GM23338 (cell line): ENCODE measurements around the gene SCFD2. TPM values are rescaled to one million over a fixed set of nuclear protein-coding genes. Genes with fewer than 3 reads are reported as not detected.
A peak's percentile ranks its signal among the peaks of the same experiment; 100 is the strongest.

Experiments used
- ATAC-seq: fragments of 200-7000 bp; cut with Tn5 transposase; 3 replicates; pipeline ENCODE4 v1.9.1; 2020
- DNase-seq: peaks from one replicate; pipeline ENCODE4 v3.0.0-alpha.2; 2015; ENCODE audit warnings: low spot score
- H2AFZ ChIP-seq: fragments of 200-600 bp; sonication (generic); 2 replicates; pipeline ENCODE4 v1.8.0; 2016; ENCODE audit warnings: antibody characterized with exemption, mild to moderate bottlenecking, moderate library complexity
- H3F3A ChIP-seq: fragments of 200-600 bp; sonication (generic); replicated peaks from 2 replicates; pipeline ENCODE4 v1.8.0; 2017; ENCODE audit warnings: antibody characterized with exemption, mixed run types, low read depth
- H3K27ac ChIP-seq: fragments of 200-600 bp; sonication (generic); 2 replicates; pipeline ENCODE4 v1.6.1; 2016; ENCODE audit warnings: low read depth
- H3K27me3 ChIP-seq: fragments of 200-600 bp; sonication (generic); 2 replicates; pipeline ENCODE4 v1.8.0; 2016; ENCODE audit warnings: mild to moderate bottlenecking, mixed run types, moderate library complexity; ENCODE audit not compliant: insufficient read depth
- H3K36me3 ChIP-seq: fragments of 200-600 bp; sonication (generic); 2 replicates; pipeline ENCODE4 v1.8.0; 2016; ENCODE audit warnings: mild to moderate bottlenecking; ENCODE audit not compliant: insufficient read depth
- H3K4me1 ChIP-seq: fragments of 200-600 bp; sonication (generic); 2 replicates; pipeline ENCODE4 v1.8.0; 2016; ENCODE audit warnings: mild to moderate bottlenecking, moderate library complexity; ENCODE audit not compliant: insufficient read depth
- H3K4me2 ChIP-seq: fragments of 200-600 bp; sonication (generic); 2 replicates; pipeline ENCODE4 v1.7.1; 2017; ENCODE audit warnings: mixed run types
- H3K4me3 ChIP-seq: fragments of 200-600 bp; sonication (generic); 2 replicates; pipeline ENCODE4 v1.6.1; 2016; ENCODE audit warnings: mixed run types
- H3K79me2 ChIP-seq: fragments of 200-600 bp; sonication (generic); replicated peaks from 2 replicates; pipeline ENCODE4 v1.8.0; 2017; ENCODE audit warnings: mild to moderate bottlenecking; ENCODE audit not compliant: insufficient read depth
- H3K9me2 ChIP-seq: fragments of 200-600 bp; sonication (generic); 2 replicates; pipeline ENCODE4 v1.8.0; 2017; ENCODE audit not compliant: insufficient read depth
- H4K20me1 ChIP-seq: fragments of 200-600 bp; sonication (generic); replicated peaks from 2 replicates; pipeline ENCODE4 v1.8.0; 2017; ENCODE audit warnings: mild to moderate bottlenecking; ENCODE audit not compliant: insufficient read depth
- H3K27ac Mint-ChIP-seq: 2 replicates; pipeline ENCODE4 v1.8.0; 2020; ENCODE audit warnings: inconsistent platforms, mild to moderate bottlenecking, moderate library complexity, mixed read lengths
- H3K27me3 Mint-ChIP-seq: 3 replicates; pipeline ENCODE4 v1.8.0; 2022; ENCODE audit warnings: low read depth, mild to moderate bottlenecking, moderate library complexity, mixed read lengths, inconsistent platforms; ENCODE audit not compliant: insufficient read depth, poor library complexity
- H3K36me3 Mint-ChIP-seq: 3 replicates; pipeline ENCODE4 v1.8.0; 2021; ENCODE audit warnings: low read depth, mild to moderate bottlenecking, inconsistent platforms, moderate library complexity, mixed read lengths
- H3K4me1 Mint-ChIP-seq: 3 replicates; pipeline ENCODE4 v1.8.0; 2020; ENCODE audit warnings: mild to moderate bottlenecking, inconsistent platforms, mixed read lengths
- H3K4me3 Mint-ChIP-seq: 3 replicates; pipeline ENCODE4 v1.8.0; 2021; ENCODE audit warnings: moderate library complexity, mild to moderate bottlenecking, inconsistent platforms, mixed read lengths
- H3K9me3 Mint-ChIP-seq: 3 replicates; pipeline ENCODE4 v1.8.0; 2020; ENCODE audit warnings: moderate library complexity, mild to moderate bottlenecking, inconsistent platforms, mixed read lengths
- ETS1 ChIP-seq: IDR thresholded peaks from 2 replicates; pipeline ENCODE4 v1.6.1; 2016; ENCODE audit warnings: antibody characterized with exemption
- EZH2 ChIP-seq: fragments of 200-600 bp; sonication (generic); IDR thresholded peaks from one replicate; pipeline ENCODE4 v1.8.0; 2017; ENCODE audit warnings: antibody characterized with exemption, mild to moderate bottlenecking, low read depth; ENCODE audit not compliant: unreplicated experiment
- POLR2AphosphoS5 ChIP-seq: IDR thresholded peaks from 2 replicates; pipeline ENCODE4 v1.6.1; 2016; ENCODE audit warnings: antibody characterized with exemption, low read depth
- ZNF114 ChIP-seq: fragments of 250-450 bp; sonication (Bioruptor Pico); IDR thresholded peaks from 2 replicates; pipeline ENCODE4 v1.5.0; 2020; ENCODE audit warnings: mild to moderate bottlenecking, moderate library complexity
- ZNF331 ChIP-seq: fragments of 250-450 bp; sonication (Bioruptor Pico); IDR thresholded peaks from 2 replicates; pipeline ENCODE4 v1.5.0; 2020; ENCODE audit warnings: low read depth, mild to moderate bottlenecking, moderate library complexity
- polyA plus RNA-seq: library from polyadenylated mRNA; unstranded; fragments of >200 nt; fragmentation: Nextera tagmentation; extraction: Ambion mirVana; gene quantifications from 2 replicates; pipeline ENCODE4 v1.2.1, GENCODE V29; 2016
- total RNA-seq: library from RNA; depleted of rRNA; stranded (reverse); fragments of >200 nt; shearing (Covaris generic); gene quantifications from 2 replicates; pipeline ENCODE4 v1.2.3, GENCODE V29; 2014
- TF ChIP-seq, protein P1 (sequence below): fragments of 250-450 bp; sonication (Bioruptor Pico); IDR thresholded peaks from 2 replicates; pipeline ENCODE4 v1.5.0; 2020; ENCODE audit warnings: mild to moderate bottlenecking, moderate library complexity
- TF ChIP-seq, protein P2 (sequence below), 2 experiments: fragments of 200-600 bp in 1 of 2; sonication (generic) in 1 of 2; conservative IDR thresholded peaks; 2 replicates each; pipeline versions ENCODE4 v1.5.1 to v1.6.1; 2016 to 2017; ENCODE audit warnings: antibody characterized with exemption in 2 of 2, low read depth in 2 of 2, mild to moderate bottlenecking in 2 of 2, moderate library complexity in 1 of 2

SCFD2 gene
- total and polyA plus RNA-seq, 2 experiments from 2014 or later: 5.7 to 17.5 TPM

DNA sequence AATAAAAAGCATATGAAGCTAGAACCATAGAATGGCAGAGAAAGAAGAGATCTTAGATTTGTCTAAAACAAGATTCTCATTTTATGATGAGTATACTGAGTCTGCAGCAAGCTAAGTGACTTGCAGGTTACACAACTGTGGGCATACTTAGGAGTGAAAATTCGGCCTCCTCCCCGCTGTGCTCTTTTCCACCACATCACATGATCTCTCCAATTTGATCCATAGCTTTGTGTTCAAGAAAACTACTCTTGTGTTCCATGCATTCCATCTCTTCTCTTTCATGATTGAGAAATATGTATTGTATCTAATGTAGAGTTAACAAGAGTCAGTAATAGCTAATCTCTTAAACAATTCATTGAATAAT lies 234.3 kb downstream of the SCFD2 start (continued):
- TF ChIP-seq, protein P1, sequence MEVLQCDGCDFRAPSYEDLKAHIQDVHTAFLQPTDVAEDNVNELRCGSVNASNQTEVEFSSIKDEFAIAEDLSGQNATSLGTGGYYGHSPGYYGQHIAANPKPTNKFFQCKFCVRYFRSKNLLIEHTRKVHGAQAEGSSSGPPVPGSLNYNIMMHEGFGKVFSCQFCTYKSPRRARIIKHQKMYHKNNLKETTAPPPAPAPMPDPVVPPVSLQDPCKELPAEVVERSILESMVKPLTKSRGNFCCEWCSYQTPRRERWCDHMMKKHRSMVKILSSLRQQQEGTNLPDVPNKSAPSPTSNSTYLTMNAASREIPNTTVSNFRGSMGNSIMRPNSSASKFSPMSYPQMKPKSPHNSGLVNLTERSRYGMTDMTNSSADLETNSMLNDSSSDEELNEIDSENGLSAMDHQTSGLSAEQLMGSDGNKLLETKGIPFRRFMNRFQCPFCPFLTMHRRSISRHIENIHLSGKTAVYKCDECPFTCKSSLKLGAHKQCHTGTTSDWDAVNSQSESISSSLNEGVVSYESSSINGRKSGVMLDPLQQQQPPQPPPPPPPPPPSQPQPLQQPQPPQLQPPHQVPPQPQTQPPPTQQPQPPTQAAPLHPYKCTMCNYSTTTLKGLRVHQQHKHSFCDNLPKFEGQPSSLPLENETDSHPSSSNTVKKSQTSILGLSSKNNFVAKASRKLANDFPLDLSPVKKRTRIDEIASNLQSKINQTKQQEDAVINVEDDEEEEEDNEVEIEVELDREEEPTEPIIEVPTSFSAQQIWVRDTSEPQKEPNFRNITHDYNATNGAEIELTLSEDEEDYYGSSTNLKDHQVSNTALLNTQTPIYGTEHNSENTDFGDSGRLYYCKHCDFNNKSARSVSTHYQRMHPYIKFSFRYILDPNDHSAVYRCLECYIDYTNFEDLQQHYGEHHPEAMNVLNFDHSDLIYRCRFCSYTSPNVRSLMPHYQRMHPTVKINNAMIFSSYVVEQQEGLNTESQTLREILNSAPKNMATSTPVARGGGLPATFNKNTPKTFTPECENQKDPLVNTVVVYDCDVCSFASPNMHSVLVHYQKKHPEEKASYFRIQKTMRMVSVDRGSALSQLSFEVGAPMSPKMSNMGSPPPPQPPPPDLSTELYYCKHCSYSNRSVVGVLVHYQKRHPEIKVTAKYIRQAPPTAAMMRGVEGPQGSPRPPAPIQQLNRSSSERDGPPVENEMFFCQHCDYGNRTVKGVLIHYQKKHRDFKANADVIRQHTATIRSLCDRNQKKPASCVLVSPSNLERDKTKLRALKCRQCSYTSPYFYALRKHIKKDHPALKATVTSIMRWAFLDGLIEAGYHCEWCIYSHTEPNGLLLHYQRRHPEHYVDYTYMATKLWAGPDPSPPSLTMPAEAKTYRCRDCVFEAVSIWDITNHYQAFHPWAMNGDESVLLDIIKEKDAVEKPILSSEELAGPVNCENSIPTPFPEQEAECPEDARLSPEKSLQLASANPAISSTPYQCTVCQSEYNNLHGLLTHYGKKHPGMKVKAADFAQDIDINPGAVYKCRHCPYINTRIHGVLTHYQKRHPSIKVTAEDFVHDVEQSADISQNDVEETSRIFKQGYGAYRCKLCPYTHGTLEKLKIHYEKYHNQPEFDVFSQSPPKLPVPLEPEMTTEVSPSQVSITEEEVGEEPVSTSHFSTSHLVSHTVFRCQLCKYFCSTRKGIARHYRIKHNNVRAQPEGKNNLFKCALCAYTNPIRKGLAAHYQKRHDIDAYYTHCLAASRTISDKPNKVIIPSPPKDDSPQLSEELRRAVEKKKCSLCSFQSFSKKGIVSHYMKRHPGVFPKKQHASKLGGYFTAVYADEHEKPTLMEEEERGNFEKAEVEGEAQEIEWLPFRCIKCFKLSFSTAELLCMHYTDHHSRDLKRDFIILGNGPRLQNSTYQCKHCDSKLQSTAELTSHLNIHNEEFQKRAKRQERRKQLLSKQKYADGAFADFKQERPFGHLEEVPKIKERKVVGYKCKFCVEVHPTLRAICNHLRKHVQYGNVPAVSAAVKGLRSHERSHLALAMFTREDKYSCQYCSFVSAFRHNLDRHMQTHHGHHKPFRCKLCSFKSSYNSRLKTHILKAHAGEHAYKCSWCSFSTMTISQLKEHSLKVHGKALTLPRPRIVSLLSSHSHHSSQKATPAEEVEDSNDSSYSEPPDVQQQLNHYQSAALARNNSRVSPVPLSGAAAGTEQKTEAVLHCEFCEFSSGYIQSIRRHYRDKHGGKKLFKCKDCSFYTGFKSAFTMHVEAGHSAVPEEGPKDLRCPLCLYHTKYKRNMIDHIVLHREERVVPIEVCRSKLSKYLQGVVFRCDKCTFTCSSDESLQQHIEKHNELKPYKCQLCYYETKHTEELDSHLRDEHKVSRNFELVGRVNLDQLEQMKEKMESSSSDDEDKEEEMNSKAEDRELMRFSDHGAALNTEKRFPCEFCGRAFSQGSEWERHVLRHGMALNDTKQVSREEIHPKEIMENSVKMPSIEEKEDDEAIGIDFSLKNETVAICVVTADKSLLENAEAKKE: no peak
- no peak for TF ChIP-seq ETS1
- TF ChIP-seq ZNF114 (CRISPR knock-in tag): no peak
- no peak for TF ChIP-seq ZNF331 (CRISPR knock-in tag)
- TF ChIP-seq POLR2AphosphoS5: no peak

DNA sequence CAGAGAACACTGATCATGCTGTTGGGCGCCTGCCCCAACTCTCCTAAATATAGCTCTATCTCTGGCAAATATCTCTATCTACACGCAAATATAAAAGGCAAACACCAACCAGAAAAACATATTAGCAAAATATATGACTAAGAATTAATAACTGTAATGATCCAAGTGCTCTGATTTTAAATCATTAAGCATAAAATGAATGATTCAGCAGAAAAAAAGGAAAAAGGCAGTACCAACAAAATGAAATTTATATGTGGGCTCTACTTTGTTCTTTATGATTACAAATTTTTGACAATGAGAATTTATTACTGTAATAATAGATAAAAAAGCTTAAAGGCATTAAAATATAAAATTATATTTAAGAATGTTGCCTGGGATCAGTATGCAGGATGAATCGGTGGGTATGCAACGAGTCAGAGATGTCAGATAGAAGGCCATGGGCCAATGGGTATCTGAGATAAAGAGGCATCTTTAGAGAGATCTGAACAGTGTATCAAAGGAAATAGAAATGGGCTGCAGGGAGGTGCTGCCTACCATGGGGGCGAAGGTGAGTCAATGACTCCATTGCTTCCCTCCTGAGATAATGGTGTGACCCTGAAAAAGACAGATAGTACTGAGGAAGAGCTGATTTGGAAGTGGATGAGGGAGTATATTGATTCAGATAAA lies 234.8 kb downstream of the SCFD2 start:
- H3K4me3 Mint-ChIP-seq: no peak overlapping the region
- ATAC-seq: peak; percentile 35; the same call in 2 of the 3 replicates
- Histone ChIP-seq H4K20me1 (no peaks in the 10 kb centered on the region), H3K4me3 (no peak overlapping the region), H3K9me2 (no peaks in the 10 kb centered on the region), H3F3A (no peaks in the 10 kb centered on the region), H3K79me2 (no peaks in the 10 kb centered on the region), H3K27me3 (no peaks in the 10 kb centered on the region), H3K27ac (no peak overlapping the region), H2AFZ (no peak overlapping the region), H3K4me1 (no peaks in the 10 kb centered on the region), H3K36me3 (no peaks in the 10 kb centered on the region), H3K4me2 (no peak overlapping the region)
- peak; percentile 12 for DNase-seq
- TF ChIP-seq, protein P2, sequence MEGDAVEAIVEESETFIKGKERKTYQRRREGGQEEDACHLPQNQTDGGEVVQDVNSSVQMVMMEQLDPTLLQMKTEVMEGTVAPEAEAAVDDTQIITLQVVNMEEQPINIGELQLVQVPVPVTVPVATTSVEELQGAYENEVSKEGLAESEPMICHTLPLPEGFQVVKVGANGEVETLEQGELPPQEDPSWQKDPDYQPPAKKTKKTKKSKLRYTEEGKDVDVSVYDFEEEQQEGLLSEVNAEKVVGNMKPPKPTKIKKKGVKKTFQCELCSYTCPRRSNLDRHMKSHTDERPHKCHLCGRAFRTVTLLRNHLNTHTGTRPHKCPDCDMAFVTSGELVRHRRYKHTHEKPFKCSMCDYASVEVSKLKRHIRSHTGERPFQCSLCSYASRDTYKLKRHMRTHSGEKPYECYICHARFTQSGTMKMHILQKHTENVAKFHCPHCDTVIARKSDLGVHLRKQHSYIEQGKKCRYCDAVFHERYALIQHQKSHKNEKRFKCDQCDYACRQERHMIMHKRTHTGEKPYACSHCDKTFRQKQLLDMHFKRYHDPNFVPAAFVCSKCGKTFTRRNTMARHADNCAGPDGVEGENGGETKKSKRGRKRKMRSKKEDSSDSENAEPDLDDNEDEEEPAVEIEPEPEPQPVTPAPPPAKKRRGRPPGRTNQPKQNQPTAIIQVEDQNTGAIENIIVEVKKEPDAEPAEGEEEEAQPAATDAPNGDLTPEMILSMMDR (conservative IDR thresholded peaks at IDR 0.05; ENCODE audit: low read depth in 2 of 2): peak in 1 of 2 experiments; percentile 16; a peak in 1 of 4 replicates
- TF ChIP-seq EZH2: no peak
- H3K36me3 Mint-ChIP-seq: no peaks in the 10 kb centered on the region
- H3K9me3 Mint-ChIP-seq: no peaks in the 10 kb centered on the region
- H3K27me3 Mint-ChIP-seq: no peaks in the 10 kb centered on the region
- no peaks in the 10 kb centered on the region; the same call in 2 of the 3 replicates for H3K4me1 Mint-ChIP-seq
- peak overlapping the region; percentile 8; the same call in 1 of the 2 replicates for H3K27ac Mint-ChIP-seq
